Loucy (cell line): Measurements from ENCODE around the gene TTC21B.

Experiments
- H2AFZ ChIP-seq: fragments of 200-600 bp; sonication (generic); 2 replicates; pipeline ENCODE4 v1.6.0; 2016; ENCODE audit warnings: antibody characterized with exemption, mild to moderate bottlenecking, low read length, moderate library complexity
- H3F3A ChIP-seq: fragments of 200-600 bp; 2 replicates; pipeline ENCODE4 v1.6.0; 2016; ENCODE audit warnings: antibody characterized with exemption, low read depth, mild to moderate bottlenecking
- H3K27me3 ChIP-seq: fragments of 200-600 bp; sonication (generic); 2 replicates; pipeline ENCODE4 v1.6.1; 2014; ENCODE audit warnings: low read length, mild to moderate bottlenecking; ENCODE audit not compliant: insufficient read depth, poor library complexity, severe bottlenecking
- H3K36me3 ChIP-seq: fragments of 200-600 bp; sonication (generic); 2 replicates; pipeline ENCODE4 v1.6.1; 2016; ENCODE audit warnings: low read length; ENCODE audit not compliant: insufficient read depth
- H3K4me1 ChIP-seq: fragments of 200-600 bp; sonication (generic); 2 replicates; pipeline ENCODE4 v1.5.1; 2014; ENCODE audit warnings: low read length, mild to moderate bottlenecking; ENCODE audit not compliant: insufficient read depth, poor library complexity, severe bottlenecking
- H3K4me2 ChIP-seq: fragments of 200-600 bp; sonication (generic); 2 replicates; pipeline ENCODE4 v1.6.0; 2014; ENCODE audit warnings: antibody characterized with exemption, low read length, low read depth, mild to moderate bottlenecking; ENCODE audit not compliant: poor library complexity, severe bottlenecking
- H3K4me3 ChIP-seq: fragments of 200-600 bp; sonication (generic); 2 replicates; pipeline ENCODE4 v1.5.1; 2014; ENCODE audit warnings: low read length, mild to moderate bottlenecking, mixed read lengths; ENCODE audit not compliant: poor library complexity, severe bottlenecking
- H3K79me2 ChIP-seq: fragments of 200-600 bp; sonication (generic); 2 replicates; pipeline ENCODE4 v1.6.1; 2014; ENCODE audit warnings: low read length; ENCODE audit not compliant: insufficient read depth
- H3K9ac ChIP-seq: fragments of 200-600 bp; sonication (generic); 2 replicates; pipeline ENCODE4 v1.6.0; 2014; ENCODE audit warnings: mild to moderate bottlenecking, low read depth, low read length, moderate library complexity; ENCODE audit not compliant: poor library complexity, severe bottlenecking
- H3K9me2 ChIP-seq: fragments of 200-600 bp; sonication (generic); replicated peaks from 2 replicates; pipeline ENCODE4 v1.6.1; 2016; ENCODE audit warnings: low read depth, low read length, mixed read lengths
- H3K9me3 ChIP-seq: fragments of 200-600 bp; sonication (generic); 2 replicates; pipeline ENCODE4 v1.6.1; 2014; ENCODE audit warnings: mild to moderate bottlenecking, antibody characterized with exemption, low read length, low read depth; ENCODE audit not compliant: insufficient read depth
- H4K20me1 ChIP-seq: fragments of 200-600 bp; sonication (generic); 2 replicates; pipeline ENCODE4 v1.6.0; 2014; ENCODE audit warnings: antibody characterized with exemption, low read length, mild to moderate bottlenecking; ENCODE audit not compliant: insufficient read depth, poor library complexity, severe bottlenecking
- EZH2phosphoT487 ChIP-seq: fragments of 200-600 bp; IDR thresholded peaks from 2 replicates; pipeline ENCODE4 v1.6.1; 2018; ENCODE audit warnings: antibody characterized with exemption, mild to moderate bottlenecking, moderate library complexity, borderline replicate concordance
- TF ChIP-seq, protein P1 (sequence below): fragments of 200-600 bp; sonication (generic); conservative IDR thresholded peaks from 2 replicates; pipeline ENCODE4 v1.5.1; 2014; ENCODE audit warnings: mild to moderate bottlenecking, antibody characterized with exemption, low read length

The TTC21B gene

GRCh38 chr2:165846056-165846455 is 107.5 kb downstream of the TTC21B start:
- Histone ChIP-seq H4K20me1 (no peaks in the 10 kb centered on the region), H3K9me2 (no peaks in the 10 kb centered on the region), H3K36me3 (no peaks in the 10 kb centered on the region), H3K4me3 (no peak overlapping the region), H3K79me2 (no peaks in the 10 kb centered on the region), H3K9ac (no peak overlapping the region), H3K4me2 (no peak overlapping the region), H3F3A (no peaks in the 10 kb centered on the region), H3K9me3 (no peaks in the 10 kb centered on the region), H3K4me1 (no peaks in the 10 kb centered on the region), H2AFZ (no peak overlapping the region), H3K27me3 (no peaks in the 10 kb centered on the region)
- TF ChIP-seq EZH2phosphoT487: no peak
- TF ChIP-seq, protein P1, sequence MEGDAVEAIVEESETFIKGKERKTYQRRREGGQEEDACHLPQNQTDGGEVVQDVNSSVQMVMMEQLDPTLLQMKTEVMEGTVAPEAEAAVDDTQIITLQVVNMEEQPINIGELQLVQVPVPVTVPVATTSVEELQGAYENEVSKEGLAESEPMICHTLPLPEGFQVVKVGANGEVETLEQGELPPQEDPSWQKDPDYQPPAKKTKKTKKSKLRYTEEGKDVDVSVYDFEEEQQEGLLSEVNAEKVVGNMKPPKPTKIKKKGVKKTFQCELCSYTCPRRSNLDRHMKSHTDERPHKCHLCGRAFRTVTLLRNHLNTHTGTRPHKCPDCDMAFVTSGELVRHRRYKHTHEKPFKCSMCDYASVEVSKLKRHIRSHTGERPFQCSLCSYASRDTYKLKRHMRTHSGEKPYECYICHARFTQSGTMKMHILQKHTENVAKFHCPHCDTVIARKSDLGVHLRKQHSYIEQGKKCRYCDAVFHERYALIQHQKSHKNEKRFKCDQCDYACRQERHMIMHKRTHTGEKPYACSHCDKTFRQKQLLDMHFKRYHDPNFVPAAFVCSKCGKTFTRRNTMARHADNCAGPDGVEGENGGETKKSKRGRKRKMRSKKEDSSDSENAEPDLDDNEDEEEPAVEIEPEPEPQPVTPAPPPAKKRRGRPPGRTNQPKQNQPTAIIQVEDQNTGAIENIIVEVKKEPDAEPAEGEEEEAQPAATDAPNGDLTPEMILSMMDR: no peak

- Histone ChIP-seq H3K9me3 (no peaks in the 10 kb centered on the region), H3K79me2 (no peaks in the 10 kb centered on the region), H3K36me3 (no peaks in the 10 kb centered on the region), H3K4me2 (no peak overlapping the region), H3K4me1 (no peaks in the 10 kb centered on the region), H4K20me1 (no peaks in the 10 kb centered on the region), H2AFZ (no peak overlapping the region), H3K9me2 (no peaks in the 10 kb centered on the region), H3K4me3 (no peak overlapping the region), H3K9ac (no peak overlapping the region), H3K27me3 (no peaks in the 10 kb centered on the region), H3F3A (no peaks in the 10 kb centered on the region)
- TF ChIP-seq, protein P1: no peak
- no peak for TF ChIP-seq EZH2phosphoT487
Observed at GRCh38 chr2:165844216-165844615, 109.4 kb downstream of the TTC21B start.

DNA sequence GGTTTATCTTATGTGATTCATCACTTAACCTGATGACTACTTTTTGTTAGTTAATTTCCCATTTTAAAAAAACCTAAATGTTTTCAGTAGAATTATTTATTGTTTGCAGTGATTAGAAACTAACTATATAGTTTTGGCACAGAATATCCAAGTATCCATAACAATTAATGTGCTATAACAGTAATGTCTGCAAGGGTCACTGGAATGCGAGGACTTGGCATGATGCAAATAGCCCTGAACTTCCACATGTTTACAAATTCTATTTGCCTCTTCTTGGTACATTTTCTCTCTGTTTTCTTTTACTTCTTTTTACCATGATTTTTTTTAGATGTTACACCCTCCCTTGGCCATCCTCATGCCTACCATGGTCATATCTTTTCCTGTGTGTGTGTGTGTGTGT is 110.2 kb downstream of the TTC21B start:
- Histone ChIP-seq H3F3A (no peaks in the 10 kb centered on the region), H3K79me2 (no peaks in the 10 kb centered on the region), H3K4me2 (no peak overlapping the region), H3K4me3 (no peak overlapping the region), H3K9me3 (no peaks in the 10 kb centered on the region), H3K36me3 (no peaks in the 10 kb centered on the region), H4K20me1 (no peaks in the 10 kb centered on the region), H2AFZ (no peak overlapping the region), H3K9ac (no peak overlapping the region), H3K4me1 (no peaks in the 10 kb centered on the region), H3K27me3 (no peaks in the 10 kb centered on the region), H3K9me2 (no peaks in the 10 kb centered on the region)
- TF ChIP-seq EZH2phosphoT487: no peak
- TF ChIP-seq, protein P1: no peak
